ENCODE measurements around the gene SERTAD3.

SERTAD3 gene

DNA sequence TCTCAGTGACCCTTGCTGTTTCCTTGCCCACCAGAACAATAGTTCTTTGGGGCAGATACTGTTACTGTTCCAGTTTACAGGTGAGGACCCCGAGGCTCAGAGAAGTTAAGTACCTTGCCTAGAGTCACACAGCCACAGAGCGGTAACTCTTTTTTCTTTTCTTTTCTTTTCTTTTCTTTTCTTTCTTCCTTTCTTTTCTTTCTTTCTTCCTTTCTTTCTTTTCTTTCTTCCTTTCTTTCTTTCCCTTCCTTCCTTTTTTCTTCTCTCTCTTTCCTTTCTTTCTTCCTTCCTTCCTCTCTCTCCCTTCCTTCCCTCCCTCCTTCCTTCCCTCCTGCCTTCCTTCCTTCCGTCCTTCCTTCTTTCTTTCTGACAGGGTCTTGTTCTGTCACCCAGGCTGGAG, 26.1 kb downstream of the SERTAD3 start:
- DNase-seq (ENCODE audit: insufficient read length, low spot score): no peak
- FAIRE-seq: no peak
- TF ChIP-seq, protein P1, sequence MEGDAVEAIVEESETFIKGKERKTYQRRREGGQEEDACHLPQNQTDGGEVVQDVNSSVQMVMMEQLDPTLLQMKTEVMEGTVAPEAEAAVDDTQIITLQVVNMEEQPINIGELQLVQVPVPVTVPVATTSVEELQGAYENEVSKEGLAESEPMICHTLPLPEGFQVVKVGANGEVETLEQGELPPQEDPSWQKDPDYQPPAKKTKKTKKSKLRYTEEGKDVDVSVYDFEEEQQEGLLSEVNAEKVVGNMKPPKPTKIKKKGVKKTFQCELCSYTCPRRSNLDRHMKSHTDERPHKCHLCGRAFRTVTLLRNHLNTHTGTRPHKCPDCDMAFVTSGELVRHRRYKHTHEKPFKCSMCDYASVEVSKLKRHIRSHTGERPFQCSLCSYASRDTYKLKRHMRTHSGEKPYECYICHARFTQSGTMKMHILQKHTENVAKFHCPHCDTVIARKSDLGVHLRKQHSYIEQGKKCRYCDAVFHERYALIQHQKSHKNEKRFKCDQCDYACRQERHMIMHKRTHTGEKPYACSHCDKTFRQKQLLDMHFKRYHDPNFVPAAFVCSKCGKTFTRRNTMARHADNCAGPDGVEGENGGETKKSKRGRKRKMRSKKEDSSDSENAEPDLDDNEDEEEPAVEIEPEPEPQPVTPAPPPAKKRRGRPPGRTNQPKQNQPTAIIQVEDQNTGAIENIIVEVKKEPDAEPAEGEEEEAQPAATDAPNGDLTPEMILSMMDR (IDR thresholded peaks at IDR 0.05; ENCODE audit: insufficient read depth, missing control alignments): no peak

- DNase-seq (ENCODE audit: insufficient read length, low spot score) (no peak), FAIRE-seq (no peak)
- TF ChIP-seq, protein P1 (IDR thresholded peaks at IDR 0.05; ENCODE audit: insufficient read depth, missing control alignments): no peak
Observed at GRCh38 chr19:40417643-40417981, 26.5 kb downstream of the SERTAD3 start.

GRCh38 chr19:40416918-40417642, 27.1 kb downstream of the SERTAD3 start:
- TF ChIP-seq, protein P1 (IDR thresholded peaks at IDR 0.05; ENCODE audit: insufficient read depth, missing control alignments): no peak
- DNase-seq (ENCODE audit: insufficient read length, low spot score): no peak
- no peak for FAIRE-seq

GRCh38 chr19:40415768-40416167, 28.4 kb downstream of the SERTAD3 start:
- no peak for FAIRE-seq
- TF ChIP-seq, protein P1 (IDR thresholded peaks at IDR 0.05; ENCODE audit: insufficient read depth, missing control alignments): no peak
- no peak for DNase-seq (ENCODE audit: insufficient read length, low spot score)

- FAIRE-seq (no peak), DNase-seq (ENCODE audit: insufficient read length, low spot score) (no peak)
- TF ChIP-seq, protein P1 (IDR thresholded peaks at IDR 0.05; ENCODE audit: insufficient read depth, missing control alignments): no peak
Observed at GRCh38 chr19:40414542-40415535, 29.3 kb downstream of the SERTAD3 start.

- no peak for FAIRE-seq
- no peak for DNase-seq (ENCODE audit: insufficient read length, low spot score)
Observed at GRCh38 chr19:40413291-40413845, 30.8 kb downstream of the SERTAD3 start, which contains the start of gene PRX. Gene PRX (minus strand): TSS chr19:40413378. CDS start chr19:40407932, 5,446 bp downstream.

More at GRCh38 chr19:40413291-40413845, 30.8 kb downstream of the SERTAD3 start, which contains the start of gene PRX:
- TF ChIP-seq, protein P1 (IDR thresholded peaks at IDR 0.05; ENCODE audit: insufficient read depth, missing control alignments): no peak
